Thyroid gland (tissue), 4 donors: Measurements from ENCODE around the gene FOSL1.

Experiments
- CTCF ChIP-seq, 6 experiments: fragments of 200-600 bp in 3 of 6; fragments of 450-650 bp in 3 of 6; sonication (generic) in 3 of 6; IDR thresholded peaks; one replicate each; pipeline ENCODE4 v1.5.1; 2016 to 2019; ENCODE audit warnings: antibody characterized with exemption in 6 of 6, mild to moderate bottlenecking in 2 of 6, inconsistent platforms in 1 of 6, moderate library complexity in 1 of 6
- POLR2A ChIP-seq, 2 donors: fragments of 450-650 bp; IDR thresholded peaks; one replicate each; pipeline ENCODE4 v1.6.1; 2017; ENCODE audit warnings: antibody characterized with exemption in 2 of 2, mild to moderate bottlenecking in 2 of 2, moderate library complexity in 1 of 2

- TF ChIP-seq POLR2A (IDR thresholded peaks at IDR 0.05) (no peak), CTCF (IDR thresholded peaks at IDR 0.05) (no peak)
Measured at GRCh38 chr11:65862941-65863888, 37.0 kb downstream of the FOSL1 start.
